GM12873 (cell line): Measurements from ENCODE around the gene MAPK8.

Experiments used
- TF ChIP-seq, protein P1 (sequence below): IDR thresholded peaks from 2 replicates; pipeline ENCODE4 v1.5.1; 2012; ENCODE audit warnings: low read depth, mild to moderate bottlenecking, moderate library complexity, low read length, control low read depth; ENCODE audit not compliant: insufficient read depth; ENCODE audit errors: missing control alignments

Gene MAPK8

GRCh38 chr10:48439031-48439430 lies 132.6 kb downstream of the MAPK8 start:
- TF ChIP-seq, protein P1, sequence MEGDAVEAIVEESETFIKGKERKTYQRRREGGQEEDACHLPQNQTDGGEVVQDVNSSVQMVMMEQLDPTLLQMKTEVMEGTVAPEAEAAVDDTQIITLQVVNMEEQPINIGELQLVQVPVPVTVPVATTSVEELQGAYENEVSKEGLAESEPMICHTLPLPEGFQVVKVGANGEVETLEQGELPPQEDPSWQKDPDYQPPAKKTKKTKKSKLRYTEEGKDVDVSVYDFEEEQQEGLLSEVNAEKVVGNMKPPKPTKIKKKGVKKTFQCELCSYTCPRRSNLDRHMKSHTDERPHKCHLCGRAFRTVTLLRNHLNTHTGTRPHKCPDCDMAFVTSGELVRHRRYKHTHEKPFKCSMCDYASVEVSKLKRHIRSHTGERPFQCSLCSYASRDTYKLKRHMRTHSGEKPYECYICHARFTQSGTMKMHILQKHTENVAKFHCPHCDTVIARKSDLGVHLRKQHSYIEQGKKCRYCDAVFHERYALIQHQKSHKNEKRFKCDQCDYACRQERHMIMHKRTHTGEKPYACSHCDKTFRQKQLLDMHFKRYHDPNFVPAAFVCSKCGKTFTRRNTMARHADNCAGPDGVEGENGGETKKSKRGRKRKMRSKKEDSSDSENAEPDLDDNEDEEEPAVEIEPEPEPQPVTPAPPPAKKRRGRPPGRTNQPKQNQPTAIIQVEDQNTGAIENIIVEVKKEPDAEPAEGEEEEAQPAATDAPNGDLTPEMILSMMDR = no peak

DNA sequence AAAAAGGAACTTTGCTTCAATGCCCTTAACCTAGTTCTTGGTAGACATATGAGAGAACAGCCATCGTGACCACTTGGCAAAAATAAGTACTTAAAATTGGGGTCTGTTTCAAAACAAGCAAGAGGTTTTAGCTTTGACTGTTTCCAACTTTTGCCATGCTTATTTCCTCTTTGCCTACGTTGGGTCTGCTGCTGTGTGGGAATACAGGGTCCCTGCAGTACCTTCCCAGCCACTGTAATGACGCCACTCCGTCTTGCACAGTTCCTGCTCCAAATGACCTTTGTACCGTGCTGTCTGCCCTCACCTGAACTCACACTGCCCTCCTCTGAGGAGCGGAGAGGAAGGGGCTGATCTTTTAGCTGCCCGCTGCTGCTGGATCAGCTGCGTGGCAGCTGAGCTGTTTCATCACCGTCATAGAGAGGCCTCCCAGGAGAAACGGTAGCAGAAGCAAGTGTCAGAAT lies 133.1 kb downstream of the MAPK8 start:
- TF ChIP-seq, protein P1 = no peak

DNA sequence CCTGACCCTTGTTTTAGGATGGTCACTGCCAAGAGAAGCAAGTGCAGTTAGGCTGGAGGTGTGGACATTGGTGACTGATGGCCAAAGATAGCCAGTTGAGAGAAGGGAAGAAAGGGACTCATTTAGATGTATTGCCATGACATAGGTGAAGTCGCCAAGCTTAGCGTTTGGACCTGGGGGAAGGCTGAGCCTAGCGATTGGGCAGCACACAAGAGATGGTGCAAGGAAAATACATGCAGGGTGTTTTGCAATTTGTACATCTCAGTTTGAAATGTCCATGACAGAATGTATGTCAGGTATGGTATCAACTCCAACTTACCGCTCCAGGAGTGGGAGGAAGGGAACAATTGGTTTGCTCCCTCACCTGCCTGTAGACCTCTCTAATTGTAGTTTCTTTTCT lies 134.3 kb downstream of the MAPK8 start:
- TF ChIP-seq, protein P1 = no peak

DNA sequence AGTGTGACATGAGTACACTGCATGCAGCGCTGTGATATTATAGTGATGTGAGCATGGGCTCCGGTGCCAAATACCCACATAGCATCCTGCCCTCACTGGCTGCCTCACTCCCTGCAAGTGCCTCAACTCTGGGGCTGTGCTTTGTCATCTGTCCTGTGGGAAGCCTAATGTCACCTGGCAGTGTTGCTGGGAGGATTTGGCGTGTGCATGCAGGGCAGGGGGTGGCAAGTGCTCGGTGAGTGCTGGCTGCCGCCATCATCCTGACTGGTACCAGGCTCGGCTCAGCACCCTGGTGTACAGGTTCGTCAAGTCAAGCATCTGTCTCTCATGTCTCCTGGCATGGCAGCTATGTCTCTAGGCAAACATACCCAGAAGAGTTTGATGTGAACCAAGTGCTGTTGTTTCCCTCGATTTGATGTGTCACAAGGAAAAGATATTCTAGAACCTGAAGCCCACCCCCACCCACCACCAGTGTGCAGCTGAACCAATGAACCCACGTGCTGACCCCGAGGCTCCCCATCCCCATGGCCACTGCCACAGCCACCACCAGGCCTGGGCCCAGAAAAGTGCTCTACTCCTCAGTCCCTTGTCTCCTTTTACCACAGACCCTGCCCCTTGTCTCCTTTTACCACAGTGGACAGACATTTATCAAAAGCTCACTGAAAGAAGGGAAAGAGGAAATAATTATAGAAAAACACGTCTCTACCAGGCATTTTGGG lies 135.8 kb downstream of the MAPK8 start:
- TF ChIP-seq, protein P1 = no peak

DNA sequence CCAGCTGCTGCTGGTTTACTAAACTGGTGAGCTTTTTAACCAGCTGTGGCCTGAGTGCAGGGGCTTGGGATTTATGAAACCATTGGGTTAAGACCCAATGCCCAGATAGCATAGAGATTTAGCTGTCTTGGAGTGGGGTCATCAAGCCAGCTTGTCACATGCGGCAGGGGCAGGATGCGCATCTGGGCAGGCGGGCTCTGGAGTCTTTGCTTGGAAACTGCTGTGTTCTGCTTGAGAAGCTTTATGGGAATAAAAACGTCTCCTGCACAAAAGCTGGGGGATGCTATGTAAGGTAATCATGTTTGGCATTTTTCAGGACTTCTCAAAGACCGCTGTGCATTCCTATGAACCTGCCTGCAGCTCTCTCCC lies 136.3 kb downstream of the MAPK8 start:
- TF ChIP-seq, protein P1 = no peak

GRCh38 chr10:48444266-48444665 lies 137.8 kb downstream of the MAPK8 start:
- TF ChIP-seq, protein P1 = peak; percentile 24

- TF ChIP-seq, protein P1 = peak; percentile 1
Observed at GRCh38 chr10:48444861-48445841, 138.7 kb downstream of the MAPK8 start.
